Mucosa of descending colon (tissue), 3 donors: ENCODE measurements around the gene GSK3B. TPM values are rescaled to one million over a fixed set of nuclear protein-coding genes. Genes with fewer than 3 reads are reported as not detected.
"Not testable (repeated sequence)": the region's sequence is repeated elsewhere in the genome, so short reads cannot be mapped to it uniquely, and the experiment has no call there.

Experiments used
- ATAC-seq: fragments of 200-7000 bp; cut with Tn5 transposase; one replicate; pipeline ENCODE4 v1.9.1; 2020; ENCODE audit warnings: mild to moderate bottlenecking, moderate library complexity
- DNase-seq, 3 donors: peaks; one replicate each; pipeline ENCODE4 v3.0.0-alpha.2; 2020
- H3K36me3 ChIP-seq: fragments of 200-600 bp; one replicate; pipeline ENCODE4 v1.8.0; 2021; ENCODE audit warnings: low read depth, mild to moderate bottlenecking
- H3K4me1 ChIP-seq: fragments of 200-600 bp; one replicate; pipeline ENCODE4 v1.8.0; 2021; ENCODE audit warnings: low read depth, mild to moderate bottlenecking
- H3K4me3 ChIP-seq: fragments of 200-600 bp; one replicate; pipeline ENCODE4 v1.8.0; 2021; ENCODE audit warnings: mild to moderate bottlenecking
- H3K9me3 ChIP-seq: fragments of 200-600 bp; one replicate; pipeline ENCODE4 v1.8.0; 2021; ENCODE audit warnings: mild to moderate bottlenecking
- intact Hi-C, 2 donors: fragments of 100-400 bp; cut with DNase I in 1 of 2; cut with micrococcal nuclease in 1 of 2; formaldehyde crosslinking; loops; one replicate each; pipeline versions ENCODE4 v1.11.0 to v1.11.1; 2022; cut with DNase I, micrococcal nuclease
- total RNA-seq, 3 donors: library from RNA; stranded (reverse); fragmentation: NEBNext Ultra II Directional in 2 of 3; extraction: Animal tissue kit (Norgen Biotek cat#: 25700) in 2 of 3; gene quantifications; one replicate each; pipeline versions ENCODE4 v1.2.1 to v1.2.4, GENCODE V29; 2021 to 2023
- TF ChIP-seq, protein P1 (sequence below): fragments of 200-600 bp; IDR thresholded peaks from one replicate; pipeline ENCODE4 v1.8.0; 2022; ENCODE audit warnings: antibody characterized with exemption, mild to moderate bottlenecking
- donor health status: DM: no; HTN: no; CAD: no; lungs with moderate emphysema.
- donor health status: DM: no; HTN: no; CAD: no.
- donor health status: DM: no; HTN: yes; CAD: no.

GSK3B gene
- total RNA-seq, 3 donors from 2014 or later = 40.1 to 41.9 (median 41.0) TPM

DNA sequence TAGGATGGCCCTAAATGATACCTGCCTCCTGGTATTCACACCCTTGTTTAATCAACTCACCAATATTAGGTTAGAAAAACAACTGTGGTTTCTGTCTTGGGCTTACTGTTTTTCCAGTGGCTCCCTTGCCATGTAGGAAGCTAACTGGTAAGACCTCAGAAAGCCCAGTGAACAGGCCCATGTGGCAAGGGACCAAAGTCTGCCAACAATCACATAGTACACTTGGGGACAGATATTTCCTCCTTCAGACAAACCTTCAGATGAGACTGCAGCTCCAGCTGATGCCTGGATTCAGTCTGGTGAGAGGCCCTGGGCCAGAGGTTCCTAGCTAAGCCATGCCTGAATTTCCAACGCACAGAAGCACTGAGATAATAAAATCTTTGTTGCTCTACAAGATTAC lies 96.1 kb downstream of the GSK3B start:
- no peaks in the 10 kb centered on the region for H3K36me3 ChIP-seq
- H3K9me3 ChIP-seq = peaks cover 2% of the 10 kb centered on the region
- intact Hi-C loops = no loop called here
- H3K4me1 ChIP-seq = no peaks in the 10 kb centered on the region
- H3K4me3 ChIP-seq = no peak overlapping the region
- DNase-seq = no peak
- ATAC-seq = peak; percentile 52
- TF ChIP-seq, protein P1, sequence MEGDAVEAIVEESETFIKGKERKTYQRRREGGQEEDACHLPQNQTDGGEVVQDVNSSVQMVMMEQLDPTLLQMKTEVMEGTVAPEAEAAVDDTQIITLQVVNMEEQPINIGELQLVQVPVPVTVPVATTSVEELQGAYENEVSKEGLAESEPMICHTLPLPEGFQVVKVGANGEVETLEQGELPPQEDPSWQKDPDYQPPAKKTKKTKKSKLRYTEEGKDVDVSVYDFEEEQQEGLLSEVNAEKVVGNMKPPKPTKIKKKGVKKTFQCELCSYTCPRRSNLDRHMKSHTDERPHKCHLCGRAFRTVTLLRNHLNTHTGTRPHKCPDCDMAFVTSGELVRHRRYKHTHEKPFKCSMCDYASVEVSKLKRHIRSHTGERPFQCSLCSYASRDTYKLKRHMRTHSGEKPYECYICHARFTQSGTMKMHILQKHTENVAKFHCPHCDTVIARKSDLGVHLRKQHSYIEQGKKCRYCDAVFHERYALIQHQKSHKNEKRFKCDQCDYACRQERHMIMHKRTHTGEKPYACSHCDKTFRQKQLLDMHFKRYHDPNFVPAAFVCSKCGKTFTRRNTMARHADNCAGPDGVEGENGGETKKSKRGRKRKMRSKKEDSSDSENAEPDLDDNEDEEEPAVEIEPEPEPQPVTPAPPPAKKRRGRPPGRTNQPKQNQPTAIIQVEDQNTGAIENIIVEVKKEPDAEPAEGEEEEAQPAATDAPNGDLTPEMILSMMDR = no peak

GRCh38 chr3:119990888-119991287 lies 103.4 kb downstream of the GSK3B start:
- Histone ChIP-seq H3K36me3 (no peaks in the 10 kb centered on the region), H3K9me3 (peaks cover 5% of the 10 kb centered on the region), H3K4me3 (no peak overlapping the region), H3K4me1 (no peaks in the 10 kb centered on the region)
- intact Hi-C loops = no loop called here
- ATAC-seq (no peak), DNase-seq (no peak)
- TF ChIP-seq, protein P1 = no peak

DNA sequence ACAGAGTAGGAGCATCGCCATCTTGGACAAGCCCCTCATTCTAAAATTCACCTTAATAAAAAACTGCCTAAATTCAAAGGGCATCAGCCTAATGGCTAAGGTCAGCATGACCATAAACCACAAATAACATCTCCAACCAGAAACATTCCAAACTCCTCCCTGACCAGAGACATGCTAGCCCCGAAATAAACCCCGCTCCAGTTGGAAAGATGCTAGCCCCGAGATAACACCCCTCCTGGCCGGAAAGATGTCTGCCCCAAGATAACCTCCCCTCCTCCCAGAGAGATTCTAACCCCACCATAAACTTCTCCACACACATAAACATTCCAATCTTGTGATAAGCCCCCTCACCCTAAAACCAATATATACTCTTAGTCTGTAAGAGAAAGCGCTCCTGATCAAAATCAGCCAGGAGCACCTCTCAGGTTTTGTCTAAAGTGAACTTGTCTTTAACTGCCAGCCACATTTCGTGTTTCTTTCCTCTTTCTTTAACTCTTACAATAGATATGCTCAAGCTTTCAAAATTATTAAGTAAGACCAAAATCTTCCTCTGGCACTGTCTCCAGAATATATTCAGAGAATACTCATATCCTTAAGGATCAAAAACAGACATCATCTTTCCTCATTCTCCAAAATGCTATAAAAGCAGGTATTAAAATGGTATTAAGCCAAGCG lies 104.1 kb downstream of the GSK3B start:
- TF ChIP-seq, protein P1 = no peak
- intact Hi-C loops = no loop called here
- ATAC-seq = no peak
- no peak for DNase-seq
- Histone ChIP-seq H3K4me1 (no peaks in the 10 kb centered on the region), H3K9me3 (peaks cover 12% of the 10 kb centered on the region), H3K4me3 (no peak overlapping the region), H3K36me3 (no peaks in the 10 kb centered on the region)

- intact Hi-C loops, ATAC-seq, H3K36me3 ChIP-seq, DNase-seq, H3K4me1 ChIP-seq, H3K4me3 ChIP-seq: not testable (repeated sequence)
- peaks cover 15% of the 10 kb centered on the region for H3K9me3 ChIP-seq
These were observed 107.4 kb downstream of the GSK3B start for GRCh38 chr3:119986812-119987211.

DNA sequence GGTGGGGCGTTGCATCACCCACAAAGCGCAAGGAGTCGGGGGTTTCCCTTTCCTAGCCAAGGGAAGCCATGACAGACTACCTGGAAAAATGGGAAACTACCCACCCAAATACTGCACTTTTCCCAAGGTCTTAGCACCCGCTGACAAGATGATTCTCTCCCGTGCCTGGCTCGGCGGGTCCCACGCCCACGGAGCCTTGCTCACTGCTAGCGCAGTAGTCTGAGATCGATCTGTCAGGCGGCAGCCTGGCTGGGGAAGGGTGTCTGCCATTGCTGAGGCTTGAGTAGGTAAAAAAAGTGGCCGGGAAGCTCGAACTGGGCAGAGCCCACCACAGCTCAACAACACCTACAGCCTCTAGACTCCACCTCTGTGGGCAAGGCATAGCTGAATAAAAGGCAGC lies 112.9 kb downstream of the GSK3B start:
- H3K9me3 ChIP-seq = peaks cover 11% of the 10 kb centered on the region
- H3K4me3 ChIP-seq = no peak overlapping the region
- DNase-seq (no peak), ATAC-seq (no peak)
- TF ChIP-seq, protein P1 = no peak
- no peaks in the 10 kb centered on the region for H3K4me1 ChIP-seq
- H3K36me3 ChIP-seq = no peaks in the 10 kb centered on the region
- intact Hi-C loops = no loop called here

DNA sequence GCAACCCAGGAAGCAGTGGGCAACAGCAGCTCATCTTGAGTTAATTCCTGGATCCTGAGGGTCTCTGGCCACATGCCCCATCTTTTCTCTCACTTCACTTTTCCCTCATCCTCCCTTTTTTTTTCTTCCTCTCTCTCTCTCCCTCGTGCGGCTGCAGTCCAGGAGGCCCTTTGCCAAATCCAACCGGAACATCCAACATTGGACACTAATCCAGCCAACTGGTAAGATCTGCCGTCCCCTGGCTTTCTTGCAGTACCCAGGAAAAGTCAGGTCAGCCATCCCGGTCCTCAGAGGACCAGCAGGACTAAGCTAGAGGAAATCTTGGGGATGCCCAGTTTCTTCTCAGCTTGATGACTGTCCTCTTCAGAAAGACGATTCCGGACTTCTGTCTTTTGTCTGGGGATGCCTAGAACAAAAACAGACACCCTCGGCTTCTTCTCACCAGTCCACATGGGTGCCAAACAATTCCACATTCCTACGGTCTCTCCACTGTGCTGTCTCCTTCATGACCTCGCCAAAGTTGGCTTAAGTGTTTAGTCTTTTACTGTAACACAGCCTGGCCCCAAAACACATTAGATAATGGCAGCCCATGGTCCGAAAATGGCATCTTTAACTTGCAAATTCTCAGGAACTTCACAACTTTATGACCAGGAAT lies 115.6 kb downstream of the GSK3B start:
- H3K4me3 ChIP-seq = no peak overlapping the region
- intact Hi-C loops = no loop called here
- H3K36me3 ChIP-seq = no peaks in the 10 kb centered on the region
- DNase-seq (no peak), ATAC-seq (no peak)
- no peaks in the 10 kb centered on the region for H3K4me1 ChIP-seq
- no peaks in the 10 kb centered on the region for H3K9me3 ChIP-seq
- TF ChIP-seq, protein P1 = no peak
